GM19372 (cell line): Measurements from ENCODE around the gene SLC35E4.

Experiments
- ATAC-seq: cut with Tn5 transposase; IDR thresholded peaks from one replicate; pipeline ENCODE4 v1.9.1; 2021; ENCODE audit warnings: mild to moderate bottlenecking, low read depth, moderate library complexity; ENCODE audit not compliant: unreplicated experiment

Gene SLC35E4

DNA sequence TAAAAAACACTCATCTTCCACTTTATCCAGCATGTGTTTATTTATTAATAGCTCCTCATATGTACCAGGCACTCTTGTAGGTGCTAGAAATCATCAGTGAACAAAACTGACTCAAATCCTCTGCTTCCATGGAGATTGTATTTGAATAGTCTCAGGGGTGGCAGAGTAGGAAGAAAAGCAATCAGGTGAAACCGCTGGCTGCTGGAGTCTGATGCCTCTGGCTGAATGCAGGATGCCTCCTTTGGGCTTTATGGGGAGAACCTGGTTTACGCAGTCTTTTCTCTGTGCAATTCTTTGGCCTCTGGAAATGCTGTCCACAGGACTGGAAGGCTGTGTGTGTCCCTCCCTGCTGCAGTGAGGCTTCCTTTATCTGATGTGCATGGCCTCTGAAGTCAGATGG lies 46.2 kb downstream of the SLC35E4 start:
- ATAC-seq: no peak

DNA sequence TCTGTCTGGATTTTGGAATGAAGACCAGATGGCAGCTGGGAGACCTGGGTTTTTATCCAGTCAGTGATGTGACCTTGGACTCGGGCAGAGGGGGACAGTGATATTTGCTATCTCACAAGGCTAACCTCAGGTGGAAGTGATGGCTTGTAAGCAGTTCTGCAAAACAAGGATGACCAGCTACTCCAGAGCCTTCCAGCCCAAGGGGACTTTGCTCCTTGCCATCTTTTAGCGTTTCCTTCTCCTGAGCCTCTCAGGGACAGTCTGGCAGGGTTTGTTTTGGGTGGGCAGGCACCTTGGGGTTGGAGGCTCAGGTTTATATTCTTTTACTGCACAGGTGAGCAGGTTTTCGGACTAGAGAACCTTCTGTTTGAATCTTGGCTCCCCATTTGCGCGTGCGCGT lies 49.6 kb downstream of the SLC35E4 start:
- ATAC-seq: no peak

DNA sequence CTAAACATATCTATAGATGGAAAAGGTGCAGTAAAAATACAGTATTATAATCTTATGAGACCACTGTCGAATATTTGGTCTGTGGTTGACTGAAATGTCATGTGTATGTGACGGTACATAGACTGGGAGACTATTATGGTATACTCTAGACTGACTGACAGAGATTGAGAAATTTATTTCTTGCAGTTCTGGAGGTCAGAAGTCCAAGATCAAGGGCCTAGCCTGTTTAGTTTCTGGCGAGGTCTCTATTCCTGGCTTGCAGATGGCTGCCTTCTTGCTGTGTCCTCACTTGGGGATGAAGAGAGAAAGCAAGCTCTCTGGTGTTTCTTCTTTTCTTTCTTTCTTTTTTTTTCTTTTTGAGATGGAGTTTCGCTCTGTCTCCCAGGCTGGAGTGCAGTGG lies 51.8 kb downstream of the SLC35E4 start:
- ATAC-seq: no peak

DNA sequence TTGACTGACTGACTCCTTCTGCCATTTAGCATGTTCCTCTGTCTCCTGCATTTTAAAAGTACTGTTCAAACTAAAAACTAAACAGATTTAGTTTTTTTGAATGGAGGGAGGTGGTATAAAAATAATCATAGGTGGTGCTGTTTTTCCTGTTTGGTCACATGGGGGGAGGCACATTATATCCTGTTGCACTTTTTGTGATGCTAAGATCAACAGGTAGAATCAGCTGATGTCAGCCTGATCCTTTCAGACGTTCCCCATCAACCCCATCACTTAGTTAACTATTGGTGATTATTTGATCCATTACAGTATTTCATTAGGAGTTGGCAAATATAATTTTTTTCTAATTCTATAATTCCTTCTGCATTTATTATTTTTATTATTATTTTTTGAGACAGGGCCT lies 54.0 kb downstream of the SLC35E4 start:
- no peak for ATAC-seq

DNA sequence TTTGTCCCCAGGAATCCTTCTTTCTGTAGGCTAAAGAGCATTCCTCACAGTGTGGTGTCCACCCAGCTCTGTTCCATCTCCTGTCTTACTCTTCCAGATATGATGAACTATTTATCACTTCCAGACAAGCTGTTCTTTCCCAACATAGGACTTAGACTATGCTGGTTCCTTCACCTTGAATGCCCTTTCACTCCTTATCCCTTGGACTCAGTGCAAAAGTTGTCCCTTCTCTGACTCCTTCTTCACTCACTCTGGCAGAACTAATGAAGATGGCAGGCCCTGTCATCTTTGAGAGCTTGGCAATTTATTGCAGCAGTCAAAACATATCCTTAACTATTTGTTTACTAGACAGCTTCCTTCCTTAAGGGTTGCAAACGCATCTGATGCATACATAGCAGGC lies 55.6 kb downstream of the SLC35E4 start:
- no peak for ATAC-seq

DNA sequence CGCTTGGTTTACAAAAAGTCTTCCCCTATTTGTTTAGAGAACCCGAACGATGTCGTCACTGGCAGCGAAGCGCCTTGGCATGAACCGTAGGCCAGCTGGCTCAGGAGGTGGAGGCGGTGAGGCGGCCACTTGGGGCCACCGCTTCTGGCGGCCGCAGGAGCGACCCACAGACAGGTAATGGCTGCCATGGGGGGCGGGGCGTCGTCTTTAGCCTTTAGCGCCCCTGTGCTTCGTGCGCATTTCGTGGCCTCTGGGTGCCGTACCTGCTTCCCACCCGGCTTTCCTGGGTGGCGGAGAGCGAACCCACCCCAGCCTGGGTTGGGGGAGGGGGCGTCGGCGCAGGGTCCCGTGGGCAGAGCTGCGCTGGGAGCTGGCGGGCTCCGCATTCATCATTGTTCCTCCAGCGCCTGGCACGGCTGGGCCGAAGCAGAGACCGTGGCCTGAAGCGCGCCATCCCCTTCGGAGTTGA lies 58.6 kb downstream of the SLC35E4 start:
- ATAC-seq: no peak

DNA sequence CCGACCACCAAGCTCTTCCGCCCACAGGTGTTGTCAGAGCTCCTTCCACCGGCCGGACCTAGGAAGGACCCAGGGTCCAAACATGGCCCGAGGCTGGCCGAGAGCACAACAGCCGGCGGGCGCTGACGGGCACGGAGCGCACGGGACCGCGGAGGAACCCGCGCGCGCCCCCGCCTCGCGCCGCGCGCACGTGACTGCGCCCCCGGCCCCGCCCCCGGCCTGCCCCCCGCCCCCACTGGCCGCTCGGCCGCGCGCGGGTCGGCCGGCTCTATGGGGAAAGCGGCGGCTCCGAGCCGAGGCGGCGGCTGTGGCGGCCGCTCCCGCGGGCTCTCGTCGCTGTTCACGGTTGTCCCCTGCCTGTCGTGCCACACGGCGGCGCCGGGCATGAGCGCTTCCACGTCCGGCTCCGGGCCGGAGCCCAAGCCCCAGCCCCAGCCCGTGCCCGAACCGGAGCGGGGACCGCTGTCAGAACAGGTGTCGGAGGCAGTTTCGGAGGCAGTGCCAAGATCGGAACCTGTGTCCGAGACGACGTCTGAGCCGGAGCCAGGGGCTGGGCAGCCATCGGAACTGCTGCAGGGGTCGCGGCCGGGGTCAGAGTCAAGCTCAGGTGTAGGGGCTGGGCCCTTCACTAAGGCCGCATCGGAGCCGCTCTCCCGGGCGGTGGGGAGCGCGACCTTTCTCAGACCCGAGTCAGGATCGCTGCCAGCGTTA lies 59.2 kb downstream of the SLC35E4 start, which contains the start of gene OSBP2:
TSS of gene OSBP2 (plus strand) at position 235 of the 711 bp plus-strand sequence. CDS start at position 271, 36 bp downstream.
- no peak for ATAC-seq

DNA sequence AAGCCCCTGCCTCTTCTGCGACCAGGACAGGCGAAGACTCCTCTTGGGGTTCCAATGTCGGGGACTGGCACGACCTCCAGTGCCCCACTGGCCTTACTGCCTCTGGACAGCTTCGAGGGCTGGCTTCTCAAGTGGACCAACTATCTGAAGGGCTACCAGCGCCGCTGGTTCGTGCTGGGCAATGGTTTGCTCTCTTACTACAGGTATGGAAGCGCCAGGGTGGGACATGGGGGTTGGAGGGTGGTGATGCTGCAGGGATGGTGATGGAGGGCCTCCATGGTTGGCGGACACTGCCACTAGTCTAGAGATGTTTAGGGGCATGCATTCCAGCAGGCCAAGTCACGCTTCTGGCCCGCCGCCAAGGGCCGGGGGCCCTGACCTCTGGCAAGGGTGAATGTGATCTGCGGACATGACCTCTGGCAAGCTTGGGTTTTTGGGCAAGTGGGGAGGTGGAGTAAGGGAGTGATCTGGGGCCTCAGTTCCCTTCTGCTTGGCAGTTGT lies 59.8 kb downstream of the SLC35E4 start:
- ATAC-seq: no peak

DNA sequence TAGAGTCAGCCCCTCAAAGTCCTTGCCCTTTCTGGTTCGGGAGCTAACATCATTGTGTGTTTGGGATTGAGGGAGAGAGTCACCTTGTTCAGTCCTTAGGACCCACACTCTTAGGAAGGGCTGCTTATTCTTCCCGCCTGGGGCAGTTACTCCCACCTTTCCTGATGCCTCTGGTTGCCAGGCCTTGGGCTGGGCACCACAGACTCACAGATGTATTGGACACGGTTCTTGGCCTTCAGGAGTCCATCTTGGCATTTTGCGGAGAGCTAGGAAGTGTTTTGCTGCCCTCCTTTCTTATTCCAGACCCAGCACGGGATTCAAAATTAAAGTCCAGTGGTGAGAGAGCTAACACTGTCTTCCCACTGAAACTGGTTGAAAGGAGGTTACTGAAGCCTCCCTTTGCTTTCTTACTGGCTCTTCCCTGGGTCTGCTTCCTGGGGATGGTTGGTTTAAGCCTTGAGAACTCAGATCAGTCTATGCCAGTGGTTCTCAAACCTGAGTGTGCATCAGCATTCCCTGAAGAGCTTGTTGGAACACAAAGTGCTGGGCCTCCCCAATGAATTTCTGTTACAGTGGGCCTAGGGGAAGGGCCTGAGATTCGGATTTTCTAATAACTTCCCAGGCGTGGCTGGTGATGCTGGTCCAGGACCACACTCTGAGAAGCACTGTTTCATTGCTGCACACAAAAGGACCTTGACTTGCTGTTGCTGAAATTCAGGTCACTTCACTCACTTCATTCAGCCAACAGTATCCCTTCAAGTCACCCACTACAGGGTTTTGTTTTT lies 60.5 kb downstream of the SLC35E4 start:
- no peak for ATAC-seq
